SKM-1 (cell line): ENCODE measurements around the gene AHSA1.

Experiments
- DNase-seq: peaks from one replicate; lab custom pipeline; 2025; ENCODE audit not compliant: unreplicated experiment; lab: John Stamatoyannopoulos, UW

AHSA1 gene

DNA sequence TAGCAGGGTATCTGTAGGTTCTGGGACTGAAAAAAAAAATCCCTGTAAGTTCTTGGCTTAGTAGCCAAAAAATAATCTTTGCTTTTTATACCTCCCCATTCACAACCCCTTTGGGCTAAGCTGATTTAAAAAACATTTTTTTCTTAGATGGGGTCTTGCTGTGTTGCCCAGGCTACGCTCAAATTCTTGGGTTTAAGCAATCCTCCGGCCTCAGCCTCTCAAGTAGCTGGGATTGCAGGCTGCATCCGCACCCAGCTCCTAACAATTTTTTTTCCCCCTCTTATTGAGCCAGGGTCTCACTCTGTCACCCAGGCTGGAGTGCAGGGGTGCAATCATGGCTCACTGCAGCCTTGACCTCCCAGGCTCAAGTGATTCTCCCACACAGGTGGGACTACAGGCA lies 49.9 kb downstream of the AHSA1 start:
- DNase-seq, result no peak

DNA sequence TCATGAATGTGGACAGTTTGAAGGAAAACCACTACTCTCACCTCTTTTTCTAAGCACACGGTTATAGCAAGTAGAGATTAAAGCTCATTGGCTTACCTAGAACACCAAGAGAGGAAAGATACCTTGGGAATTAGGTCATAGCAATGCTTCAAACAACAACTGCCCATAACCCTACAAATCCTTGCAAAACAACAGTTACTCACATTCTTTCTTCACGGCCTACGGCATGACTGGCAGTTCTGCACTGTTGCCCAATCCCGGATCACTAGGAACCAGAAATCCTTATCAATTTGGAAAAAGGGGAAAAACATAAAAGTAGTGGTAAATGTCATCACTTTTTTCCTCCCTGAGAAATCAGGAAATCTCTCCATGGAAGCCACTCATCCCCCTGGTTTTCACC lies 50.4 kb downstream of the AHSA1 start:
- DNase-seq, result no peak

DNA sequence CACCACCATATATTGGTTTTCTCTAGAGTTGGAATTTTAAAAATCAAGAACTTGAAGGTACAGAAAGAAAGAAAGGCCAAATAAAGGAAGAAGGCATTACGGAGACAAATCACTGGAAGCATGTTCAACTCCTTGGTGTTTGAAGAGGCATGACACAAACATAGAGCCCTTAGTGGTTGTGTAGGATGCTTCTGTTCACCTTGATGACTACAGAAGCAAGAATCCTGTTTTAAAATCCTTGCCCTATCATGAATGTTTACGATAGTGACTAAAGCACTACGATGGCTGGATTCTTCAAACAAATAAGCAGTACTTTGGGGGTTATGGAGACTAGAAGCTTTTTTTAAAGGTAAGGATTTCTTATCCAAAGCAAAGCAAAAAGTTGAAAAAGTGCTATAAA lies 51.0 kb downstream of the AHSA1 start:
- DNase-seq, result no peak

DNA sequence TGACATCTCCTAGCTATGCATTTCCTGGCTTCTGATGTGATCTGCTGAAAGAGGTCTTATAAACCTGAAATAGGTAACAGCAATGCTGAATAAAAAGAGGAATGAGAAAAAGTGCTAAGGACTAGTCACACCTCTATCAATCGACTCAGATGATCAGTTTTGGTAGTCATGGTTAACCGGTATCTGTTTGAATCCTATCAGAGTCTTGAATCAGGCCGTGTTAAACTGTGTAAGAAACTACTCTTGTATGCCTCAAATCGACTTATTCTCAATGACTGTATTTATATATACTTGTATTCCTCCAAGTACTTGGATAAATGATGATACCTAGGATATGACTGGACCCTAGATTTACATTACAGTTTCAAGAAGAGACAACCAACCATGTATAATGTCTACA lies 51.5 kb downstream of the AHSA1 start:
- no peak for DNase-seq

DNA sequence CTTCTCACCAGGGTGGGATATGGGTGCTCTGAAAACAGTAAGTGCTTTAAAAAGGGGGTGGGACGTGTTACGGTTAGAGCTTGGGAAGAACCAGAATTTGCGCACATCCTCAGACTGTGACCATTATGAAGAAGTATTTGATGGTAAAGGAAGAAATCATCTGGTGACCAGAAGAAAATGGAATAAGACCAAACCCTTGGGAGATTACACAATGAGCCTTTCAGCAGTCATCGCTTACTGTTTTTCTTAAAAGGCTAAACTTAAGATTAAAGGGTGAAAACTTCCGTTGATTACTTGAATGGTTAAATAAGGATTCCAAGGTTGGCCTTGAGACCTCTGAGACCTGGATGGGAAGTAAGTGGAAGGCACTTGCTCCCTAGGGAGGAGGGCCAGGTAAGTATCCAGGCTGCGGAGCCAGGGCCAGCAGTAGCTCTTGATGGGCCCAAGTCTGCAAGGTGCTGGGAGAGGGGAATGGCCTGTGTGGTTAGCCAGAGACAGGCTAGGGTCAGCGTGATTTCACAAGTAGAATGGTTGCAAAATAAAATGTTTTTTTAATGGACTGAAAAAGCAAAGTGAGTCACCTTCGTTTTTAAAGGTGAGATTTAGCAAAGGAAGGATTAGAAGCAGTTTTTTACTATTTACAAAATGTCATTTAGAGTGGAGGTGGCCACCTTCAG lies 53.7 kb downstream of the AHSA1 start:
- no peak for DNase-seq

DNA sequence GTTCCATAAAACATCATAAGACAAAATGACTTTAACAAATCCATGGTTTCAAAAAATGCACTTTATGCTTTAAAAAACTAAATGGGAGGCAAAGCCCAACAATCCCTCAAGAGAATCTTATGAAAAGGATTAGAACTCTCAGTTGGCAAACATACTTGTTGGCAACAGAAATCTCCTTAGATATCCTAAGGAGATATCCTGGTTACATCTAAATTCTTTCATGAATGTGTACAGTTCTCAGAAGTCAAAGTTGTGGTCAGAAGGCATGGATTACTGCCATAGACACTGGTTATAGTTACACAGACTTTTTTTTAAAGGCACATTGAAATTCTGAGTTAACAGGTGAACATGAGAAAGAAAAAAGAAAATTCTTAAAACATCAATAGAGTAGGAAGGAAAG lies 58.2 kb downstream of the AHSA1 start:
- no peak for DNase-seq
